WTC11 (cell line): Measurements from ENCODE around the gene FHOD3. TPM values are rescaled to one million over a fixed set of nuclear protein-coding genes. Genes with fewer than 3 reads are reported as not detected.

Experiments
- ATAC-seq: fragments of 200-7000 bp; cut with Tn5 transposase; 2 replicates; pipeline ENCODE4 v1.10.0; 2021; ENCODE audit warnings: mild to moderate bottlenecking, moderate library complexity
- CTCF ChIA-PET: fragments of 300-600 bp; sonication (Branson Sonifier 250); formaldehyde crosslinking; loops from one replicate; lab custom pipeline; 2021; ENCODE audit warnings: antibody characterized with exemption; lab: Charles Lee
- POLR2A ChIA-PET: fragments of 350-600 bp; sonication (Branson Sonifier 250); formaldehyde crosslinking; loops from one replicate; lab custom pipeline; 2021; ENCODE audit warnings: antibody characterized with exemption; lab: Charles Lee
- DNase-seq: peaks from one replicate; pipeline ENCODE4 v3.0.0; 2021; ENCODE audit warnings: low spot score
- H3K27ac Mint-ChIP-seq: 2 replicates; pipeline ENCODE4 v1.8.0; 2021; ENCODE audit warnings: mixed read lengths
- H3K27me3 Mint-ChIP-seq: 2 replicates; pipeline ENCODE4 v1.8.0; 2021; ENCODE audit warnings: low read depth, mild to moderate bottlenecking, moderate library complexity, mixed read lengths
- H3K36me3 Mint-ChIP-seq: 2 replicates; pipeline ENCODE4 v1.8.0; 2021; ENCODE audit warnings: mixed read lengths
- H3K4me1 Mint-ChIP-seq: 2 replicates; pipeline ENCODE4 v1.8.0; 2022; ENCODE audit warnings: mixed read lengths
- H3K4me3 Mint-ChIP-seq: 2 replicates; pipeline ENCODE4 v1.8.0; 2021; ENCODE audit warnings: mild to moderate bottlenecking, moderate library complexity, mixed read lengths
- H3K9me3 Mint-ChIP-seq: 2 replicates; pipeline ENCODE4 v1.8.0; 2021; ENCODE audit warnings: mixed read lengths
- ATF3 ChIP-seq: sonication (generic); formaldehyde crosslinking; conservative IDR thresholded peaks from 2 replicates; pipeline ENCODE4 v1.8.1; 2022; ENCODE audit warnings: mild to moderate bottlenecking, missing genetic modification reagents
- CBFB ChIP-seq: sonication (generic); formaldehyde crosslinking; IDR thresholded peaks from 2 replicates; pipeline ENCODE4 v1.8.1; 2022; ENCODE audit warnings: mild to moderate bottlenecking, low read depth, missing genetic modification reagents
- ERG ChIP-seq: fragments of 250-450 bp; sonication (Bioruptor Pico); IDR thresholded peaks from 2 replicates; pipeline ENCODE4 v1.8.0; 2021; ENCODE audit warnings: mild to moderate bottlenecking
- ETV6 ChIP-seq: sonication (generic); formaldehyde crosslinking; IDR thresholded peaks from 2 replicates; pipeline ENCODE4 v1.8.1; 2022; ENCODE audit warnings: mild to moderate bottlenecking, missing genetic modification reagents
- MLX ChIP-seq: sonication (generic); formaldehyde crosslinking; IDR thresholded peaks from 2 replicates; pipeline ENCODE4 v1.8.1; 2023; ENCODE audit warnings: mild to moderate bottlenecking, missing genetic modification reagents, moderate library complexity
- NR2C2 ChIP-seq: sonication (generic); formaldehyde crosslinking; IDR thresholded peaks from 2 replicates; pipeline ENCODE4 v1.8.0; 2022; ENCODE audit warnings: mild to moderate bottlenecking, missing genetic modification reagents
- OVOL2 ChIP-seq: fragments of 250-450 bp; sonication (Bioruptor Pico); IDR thresholded peaks from 2 replicates; pipeline ENCODE4 v1.9.0; 2021; ENCODE audit warnings: mild to moderate bottlenecking, borderline replicate concordance
- RORB ChIP-seq: fragments of 250-450 bp; sonication (Bioruptor Pico); IDR thresholded peaks from 2 replicates; pipeline ENCODE4 v1.9.0; 2021; ENCODE audit warnings: mild to moderate bottlenecking
- SMAD3 ChIP-seq: sonication (generic); formaldehyde crosslinking; IDR thresholded peaks from 2 replicates; pipeline ENCODE4 v1.8.0; 2022; ENCODE audit warnings: missing genetic modification reagents, mild to moderate bottlenecking, borderline replicate concordance
- ZNF396 ChIP-seq: fragments of 250-450 bp; sonication (Bioruptor Pico); IDR thresholded peaks from 2 replicates; pipeline ENCODE4 v1.8.0; 2021; ENCODE audit warnings: mild to moderate bottlenecking, moderate library complexity, borderline replicate concordance
- total RNA-seq: library from RNA; stranded (reverse); gene quantifications from 3 replicates; pipeline ENCODE4 v1.2.3, GENCODE V29; 2021
- TF ChIP-seq, protein P1 (sequence below): sonication (generic); formaldehyde crosslinking; IDR thresholded peaks from 2 replicates; pipeline ENCODE4 v1.8.1; 2022; ENCODE audit warnings: mild to moderate bottlenecking, moderate library complexity, missing genetic modification reagents
- TF ChIP-seq, protein P2 (sequence below): sonication (generic); formaldehyde crosslinking; IDR thresholded peaks from 2 replicates; pipeline ENCODE4 v1.8.1; 2022; ENCODE audit warnings: mild to moderate bottlenecking, missing genetic modification reagents, moderate library complexity, borderline replicate concordance
- TF ChIP-seq, protein P3 (sequence below): sonication (generic); formaldehyde crosslinking; conservative IDR thresholded peaks from 2 replicates; pipeline ENCODE4 v1.8.1; 2023; ENCODE audit warnings: mild to moderate bottlenecking, low read depth, missing genetic modification reagents, moderate library complexity
- TF ChIP-seq, protein P4 (sequence below): sonication (generic); formaldehyde crosslinking; IDR thresholded peaks from 2 replicates; pipeline ENCODE4 v1.8.1; 2023; ENCODE audit warnings: mild to moderate bottlenecking, missing genetic modification reagents, moderate library complexity
- TF ChIP-seq, protein P5 (sequence below): sonication (generic); formaldehyde crosslinking; IDR thresholded peaks from 2 replicates; pipeline ENCODE4 v1.8.1; 2022; ENCODE audit warnings: missing genetic modification reagents, borderline replicate concordance
- TF ChIP-seq, protein P6 (sequence below): fragments of 250-450 bp; sonication (Bioruptor Pico); IDR thresholded peaks from 2 replicates; pipeline ENCODE4 v1.9.0; 2021; ENCODE audit warnings: mild to moderate bottlenecking

Gene FHOD3
- total RNA-seq, 1 experiment from 2014 or later: 3.8 TPM

- Mint-ChIP-seq H3K9me3 (peaks cover 18% of the 10 kb centered on the region), H3K27me3 (peaks cover 9% of the 10 kb centered on the region), H3K4me3 (no peak overlapping the region), H3K4me1 (0 out of 2 replicates have a peak, but pooled peaks cover 3% of the 10 kb centered on the region)
- POLR2A ChIA-PET: no interaction called here
- DNase-seq (no peak), ATAC-seq (no peak)
- TF ChIP-seq, protein P1, sequence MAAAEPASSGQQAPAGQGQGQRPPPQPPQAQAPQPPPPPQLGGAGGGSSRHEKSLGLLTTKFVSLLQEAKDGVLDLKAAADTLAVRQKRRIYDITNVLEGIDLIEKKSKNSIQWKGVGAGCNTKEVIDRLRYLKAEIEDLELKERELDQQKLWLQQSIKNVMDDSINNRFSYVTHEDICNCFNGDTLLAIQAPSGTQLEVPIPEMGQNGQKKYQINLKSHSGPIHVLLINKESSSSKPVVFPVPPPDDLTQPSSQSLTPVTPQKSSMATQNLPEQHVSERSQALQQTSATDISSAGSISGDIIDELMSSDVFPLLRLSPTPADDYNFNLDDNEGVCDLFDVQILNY (CRISPR knock-in tag): no peak
- no peak for TF ChIP-seq OVOL2 (CRISPR knock-in tag)
- TF ChIP-seq, protein P2, sequence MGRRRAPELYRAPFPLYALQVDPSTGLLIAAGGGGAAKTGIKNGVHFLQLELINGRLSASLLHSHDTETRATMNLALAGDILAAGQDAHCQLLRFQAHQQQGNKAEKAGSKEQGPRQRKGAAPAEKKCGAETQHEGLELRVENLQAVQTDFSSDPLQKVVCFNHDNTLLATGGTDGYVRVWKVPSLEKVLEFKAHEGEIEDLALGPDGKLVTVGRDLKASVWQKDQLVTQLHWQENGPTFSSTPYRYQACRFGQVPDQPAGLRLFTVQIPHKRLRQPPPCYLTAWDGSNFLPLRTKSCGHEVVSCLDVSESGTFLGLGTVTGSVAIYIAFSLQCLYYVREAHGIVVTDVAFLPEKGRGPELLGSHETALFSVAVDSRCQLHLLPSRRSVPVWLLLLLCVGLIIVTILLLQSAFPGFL (CRISPR knock-in tag): no peak
- TF ChIP-seq ETV6 (CRISPR knock-in tag): no peak
- TF ChIP-seq, protein P3, sequence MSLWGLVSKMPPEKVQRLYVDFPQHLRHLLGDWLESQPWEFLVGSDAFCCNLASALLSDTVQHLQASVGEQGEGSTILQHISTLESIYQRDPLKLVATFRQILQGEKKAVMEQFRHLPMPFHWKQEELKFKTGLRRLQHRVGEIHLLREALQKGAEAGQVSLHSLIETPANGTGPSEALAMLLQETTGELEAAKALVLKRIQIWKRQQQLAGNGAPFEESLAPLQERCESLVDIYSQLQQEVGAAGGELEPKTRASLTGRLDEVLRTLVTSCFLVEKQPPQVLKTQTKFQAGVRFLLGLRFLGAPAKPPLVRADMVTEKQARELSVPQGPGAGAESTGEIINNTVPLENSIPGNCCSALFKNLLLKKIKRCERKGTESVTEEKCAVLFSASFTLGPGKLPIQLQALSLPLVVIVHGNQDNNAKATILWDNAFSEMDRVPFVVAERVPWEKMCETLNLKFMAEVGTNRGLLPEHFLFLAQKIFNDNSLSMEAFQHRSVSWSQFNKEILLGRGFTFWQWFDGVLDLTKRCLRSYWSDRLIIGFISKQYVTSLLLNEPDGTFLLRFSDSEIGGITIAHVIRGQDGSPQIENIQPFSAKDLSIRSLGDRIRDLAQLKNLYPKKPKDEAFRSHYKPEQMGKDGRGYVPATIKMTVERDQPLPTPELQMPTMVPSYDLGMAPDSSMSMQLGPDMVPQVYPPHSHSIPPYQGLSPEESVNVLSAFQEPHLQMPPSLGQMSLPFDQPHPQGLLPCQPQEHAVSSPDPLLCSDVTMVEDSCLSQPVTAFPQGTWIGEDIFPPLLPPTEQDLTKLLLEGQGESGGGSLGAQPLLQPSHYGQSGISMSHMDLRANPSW: no peak
- no peak for TF ChIP-seq SMAD3 (CRISPR knock-in tag)
- no peak for TF ChIP-seq RORB (CRISPR knock-in tag)
- TF ChIP-seq NR2C2 (CRISPR knock-in tag): no peak
- TF ChIP-seq, protein P4, sequence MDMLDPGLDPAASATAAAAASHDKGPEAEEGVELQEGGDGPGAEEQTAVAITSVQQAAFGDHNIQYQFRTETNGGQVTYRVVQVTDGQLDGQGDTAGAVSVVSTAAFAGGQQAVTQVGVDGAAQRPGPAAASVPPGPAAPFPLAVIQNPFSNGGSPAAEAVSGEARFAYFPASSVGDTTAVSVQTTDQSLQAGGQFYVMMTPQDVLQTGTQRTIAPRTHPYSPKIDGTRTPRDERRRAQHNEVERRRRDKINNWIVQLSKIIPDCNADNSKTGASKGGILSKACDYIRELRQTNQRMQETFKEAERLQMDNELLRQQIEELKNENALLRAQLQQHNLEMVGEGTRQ (CRISPR knock-in tag): no peak
- TF ChIP-seq ZNF396: no peak
- TF ChIP-seq, protein P5, sequence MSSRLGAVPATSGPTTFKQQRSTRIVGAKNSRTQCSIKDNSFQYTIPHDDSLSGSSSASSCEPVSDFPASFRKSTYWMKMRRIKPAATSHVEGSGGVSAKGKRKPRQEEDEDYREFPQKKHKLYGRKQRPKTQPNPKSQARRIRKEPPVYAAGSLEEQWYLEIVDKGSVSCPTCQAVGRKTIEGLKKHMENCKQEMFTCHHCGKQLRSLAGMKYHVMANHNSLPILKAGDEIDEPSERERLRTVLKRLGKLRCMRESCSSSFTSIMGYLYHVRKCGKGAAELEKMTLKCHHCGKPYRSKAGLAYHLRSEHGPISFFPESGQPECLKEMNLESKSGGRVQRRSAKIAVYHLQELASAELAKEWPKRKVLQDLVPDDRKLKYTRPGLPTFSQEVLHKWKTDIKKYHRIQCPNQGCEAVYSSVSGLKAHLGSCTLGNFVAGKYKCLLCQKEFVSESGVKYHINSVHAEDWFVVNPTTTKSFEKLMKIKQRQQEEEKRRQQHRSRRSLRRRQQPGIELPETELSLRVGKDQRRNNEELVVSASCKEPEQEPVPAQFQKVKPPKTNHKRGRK (CRISPR knock-in tag): no peak
- TF ChIP-seq, all 79 proteins: peak for 0
- H3K36me3 Mint-ChIP-seq: peaks cover 14% of the 10 kb centered on the region
- CTCF ChIA-PET: no interaction called here
- no peak overlapping the region for H3K27ac Mint-ChIP-seq
Measured at GRCh38 chr18:36737316-36737715, 439.8 kb downstream of the FHOD3 start.

- Mint-ChIP-seq H3K27ac (0 out of 2 replicates have a peak overlapping the region, but pooled peaks have one; percentile 5), H3K4me1 (no peaks in the 10 kb centered on the region), H3K9me3 (peaks cover 2% of the 10 kb centered on the region; the same call in 1 of the 2 replicates), H3K4me3 (no peak overlapping the region), H3K27me3 (no peaks in the 10 kb centered on the region; the same call in 1 of the 2 replicates), H3K36me3 (no peaks in the 10 kb centered on the region)
- ChIA-PET CTCF (no interaction called here), POLR2A (no interaction called here)
- DNase-seq (no peak), ATAC-seq (no peak)
- no peak for TF ChIP-seq CBFB (CRISPR knock-in tag)
- no peak for TF ChIP-seq ATF3 (CRISPR knock-in tag)
- no peak for TF ChIP-seq MLX (CRISPR knock-in tag)
- no peak for TF ChIP-seq OVOL2 (CRISPR knock-in tag)
- TF ChIP-seq, protein P6, sequence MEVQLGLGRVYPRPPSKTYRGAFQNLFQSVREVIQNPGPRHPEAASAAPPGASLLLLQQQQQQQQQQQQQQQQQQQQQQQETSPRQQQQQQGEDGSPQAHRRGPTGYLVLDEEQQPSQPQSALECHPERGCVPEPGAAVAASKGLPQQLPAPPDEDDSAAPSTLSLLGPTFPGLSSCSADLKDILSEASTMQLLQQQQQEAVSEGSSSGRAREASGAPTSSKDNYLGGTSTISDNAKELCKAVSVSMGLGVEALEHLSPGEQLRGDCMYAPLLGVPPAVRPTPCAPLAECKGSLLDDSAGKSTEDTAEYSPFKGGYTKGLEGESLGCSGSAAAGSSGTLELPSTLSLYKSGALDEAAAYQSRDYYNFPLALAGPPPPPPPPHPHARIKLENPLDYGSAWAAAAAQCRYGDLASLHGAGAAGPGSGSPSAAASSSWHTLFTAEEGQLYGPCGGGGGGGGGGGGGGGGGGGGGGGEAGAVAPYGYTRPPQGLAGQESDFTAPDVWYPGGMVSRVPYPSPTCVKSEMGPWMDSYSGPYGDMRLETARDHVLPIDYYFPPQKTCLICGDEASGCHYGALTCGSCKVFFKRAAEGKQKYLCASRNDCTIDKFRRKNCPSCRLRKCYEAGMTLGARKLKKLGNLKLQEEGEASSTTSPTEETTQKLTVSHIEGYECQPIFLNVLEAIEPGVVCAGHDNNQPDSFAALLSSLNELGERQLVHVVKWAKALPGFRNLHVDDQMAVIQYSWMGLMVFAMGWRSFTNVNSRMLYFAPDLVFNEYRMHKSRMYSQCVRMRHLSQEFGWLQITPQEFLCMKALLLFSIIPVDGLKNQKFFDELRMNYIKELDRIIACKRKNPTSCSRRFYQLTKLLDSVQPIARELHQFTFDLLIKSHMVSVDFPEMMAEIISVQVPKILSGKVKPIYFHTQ: no peak
- no peak for TF ChIP-seq ERG (CRISPR knock-in tag)
Measured at GRCh38 chr18:36744261-36744876, 446.9 kb downstream of the FHOD3 start.
